PC-9 (cell line): ENCODE results near the gene THSD8. TPM values are rescaled to one million over a fixed set of nuclear protein-coding genes. Genes with fewer than 3 reads are reported as not detected.

ENCODE experiments used
- BruUV-seq: library from RNA; stranded (reverse); fragments of 400-500 nt; replicated peaks from 2 replicates; lab custom pipeline; 2021; lab: Mats Ljungman, UMichigan
- CTCF ChIA-PET: fragments of 300-600 bp; sonication (Branson Sonifier 250); formaldehyde crosslinking; loops from one replicate; lab custom pipeline; 2022; ENCODE audit warnings: antibody characterized with exemption; lab: Charles Lee
- POLR2A ChIA-PET: fragments of 300-600 bp; sonication (Branson Sonifier 250); formaldehyde crosslinking; loops from one replicate; lab custom pipeline; 2022; ENCODE audit warnings: antibody characterized with exemption; ENCODE audit not compliant: unreplicated experiment; lab: Charles Lee
- DNase-seq, 2 experiments: peaks; one replicate each; pipeline versions ENCODE4 v3.0.0 to v3.0.0-alpha.2; 2015 to 2022; ENCODE audit warnings: mixed read lengths in 1 of 2
- H2AFZ ChIP-seq: fragments of 200-600 bp; sonication (generic); 2 replicates; pipeline ENCODE4 v1.8.1; 2017; ENCODE audit warnings: antibody characterized with exemption
- H3F3A ChIP-seq: fragments of 200-600 bp; sonication (generic); 2 replicates; pipeline ENCODE4 v1.8.1; 2017; ENCODE audit warnings: antibody characterized with exemption, mild to moderate bottlenecking, low read depth; ENCODE audit not compliant: insufficient read depth
- H3K27ac ChIP-seq: fragments of 200-600 bp; sonication (generic); 2 replicates; pipeline ENCODE4 v1.6.1; 2016; ENCODE audit warnings: mixed run types
- H3K27me3 ChIP-seq: fragments of 200-600 bp; sonication (generic); 2 replicates; pipeline ENCODE4 v1.6.1; 2016; ENCODE audit warnings: low read depth, mixed run types; ENCODE audit not compliant: insufficient read depth
- H3K36me3 ChIP-seq: fragments of 200-600 bp; sonication (generic); 2 replicates; pipeline ENCODE4 v1.6.1; 2016; ENCODE audit warnings: low read depth, mixed run types
- H3K4me1 ChIP-seq: fragments of 200-600 bp; sonication (generic); replicated peaks from 2 replicates; pipeline ENCODE4 v1.6.1; 2016; ENCODE audit warnings: mixed run types; ENCODE audit not compliant: insufficient read depth
- H3K4me2 ChIP-seq: fragments of 200-600 bp; sonication (generic); 2 replicates; pipeline ENCODE4 v1.6.1; 2017; ENCODE audit warnings: mixed run types
- H3K4me3 ChIP-seq: fragments of 200-600 bp; sonication (generic); 2 replicates; pipeline ENCODE4 v1.6.1; 2016; ENCODE audit warnings: mixed run types
- H3K79me2 ChIP-seq: fragments of 200-600 bp; sonication (generic); 2 replicates; pipeline ENCODE4 v1.6.1; 2017; ENCODE audit warnings: low read depth, mixed run types
- H3K9me2 ChIP-seq: fragments of 200-600 bp; sonication (generic); 2 replicates; pipeline ENCODE4 v1.8.1; 2017; ENCODE audit warnings: mild to moderate bottlenecking; ENCODE audit not compliant: insufficient read depth
- H3K9me3 ChIP-seq: fragments of 200-600 bp; sonication (generic); 2 replicates; pipeline ENCODE4 v1.8.1; 2016; ENCODE audit warnings: low read depth; ENCODE audit not compliant: insufficient read depth
- H4K20me1 ChIP-seq: fragments of 200-600 bp; sonication (generic); 2 replicates; pipeline ENCODE4 v1.8.1; 2017; ENCODE audit not compliant: insufficient read depth
- CTCF ChIP-seq: fragments of 200-600 bp; sonication (generic); conservative IDR thresholded peaks from 2 replicates; pipeline ENCODE4 v1.6.1; 2017; ENCODE audit warnings: mixed run types, antibody characterized with exemption, mild to moderate bottlenecking, moderate library complexity
- EZH2 ChIP-seq: fragments of 200-600 bp; sonication (generic); IDR thresholded peaks from 2 replicates; pipeline ENCODE4 v1.8.0; 2017; ENCODE audit warnings: antibody characterized with exemption, low read depth
- intact Hi-C: fragments of 100-400 bp; cut with micrococcal nuclease; formaldehyde crosslinking; loops from one replicate; pipeline ENCODE4 v1.10.0; 2022; ENCODE audit not compliant: unreplicated experiment
- total RNA-seq: library from RNA; stranded (reverse); gene quantifications from 2 replicates; pipeline ENCODE4 v1.2.3, GENCODE V29; 2021

The THSD8 gene
- total RNA-seq, 1 experiment from 2014 or later: 28.8 TPM

GRCh38 chr19:12802267-12803106 lies 618 bp downstream of the THSD8 start:
- no TSS peak for BruUV-seq
- Histone ChIP-seq H3K27ac (no peak overlapping the region), H3K79me2 (peaks cover 30% of the 10 kb centered on the region), H2AFZ (peak overlapping the region; percentile 92), H4K20me1 (0 out of 2 replicates have a peak, but pooled peaks cover 5% of the 10 kb centered on the region), H3F3A (peaks cover 46% of the 10 kb centered on the region), H3K27me3 (no peaks in the 10 kb centered on the region), H3K36me3 (0 out of 2 replicates have a peak, but pooled peaks cover 7% of the 10 kb centered on the region), H3K4me3 (peak overlapping the region; percentile 89), H3K9me2 (no peaks in the 10 kb centered on the region), H3K9me3 (no peaks in the 10 kb centered on the region), H3K4me1 (peaks cover 28% of the 10 kb centered on the region), H3K4me2 (peak overlapping the region; percentile 95)
- DNase-seq: no peak
- intact Hi-C loops: no loop called here
- POLR2A ChIA-PET: no interaction called here
- CTCF ChIA-PET: no interaction called here
- TF ChIP-seq CTCF: no peak
- TF ChIP-seq EZH2: no peak

- peaks cover 30% of the 10 kb centered on the region for H3K79me2 ChIP-seq
- H3K36me3 ChIP-seq: 0 out of 2 replicates have a peak, but pooled peaks cover 7% of the 10 kb centered on the region
- H3K9me3 ChIP-seq: no peaks in the 10 kb centered on the region
- no TSS peak for BruUV-seq
- TF ChIP-seq CTCF (no peak), EZH2 (no peak)
- no peak overlapping the region for H2AFZ ChIP-seq
- H3K4me3 ChIP-seq: no peak overlapping the region
- H3K4me2 ChIP-seq: no peak overlapping the region
- no peaks in the 10 kb centered on the region for H3K27me3 ChIP-seq
- POLR2A ChIA-PET: no interaction called here
- peaks cover 29% of the 10 kb centered on the region for H3K4me1 ChIP-seq
- 0 out of 2 replicates have a peak, but pooled peaks cover 5% of the 10 kb centered on the region for H4K20me1 ChIP-seq
- H3F3A ChIP-seq: peaks cover 34% of the 10 kb centered on the region
- CTCF ChIA-PET: no interaction called here
- intact Hi-C loops: no loop called here
- no peak for DNase-seq
- no peaks in the 10 kb centered on the region for H3K9me2 ChIP-seq
- no peak overlapping the region for H3K27ac ChIP-seq
Measured at GRCh38 chr19:12804051-12804450, 2.2 kb downstream of the THSD8 start.

- Histone ChIP-seq H3K27ac (no peak within 1 kb of the TSS), H3K9me3 (no peaks in the 10 kb centered on the region), H3K4me3 (peak within 1 kb of the TSS; percentile 91), H3F3A (peaks cover 16% of the 10 kb centered on the region), H3K79me2 (peaks cover 10% of the 10 kb centered on the region; the same call in 1 of the 2 replicates), H3K4me2 (peak within 1 kb of the TSS; percentile 96), H3K9me2 (no peaks in the 10 kb centered on the region), H3K4me1 (peaks cover 21% of the 10 kb centered on the region; the same call in 1 of the 2 replicates), H3K27me3 (no peaks in the 10 kb centered on the region), H3K36me3 (peaks cover 4% of the 10 kb centered on the region; the same call in 1 of the 2 replicates), H2AFZ (peak within 1 kb of the TSS; percentile 100), H4K20me1 (no peaks in the 10 kb centered on the region)
- DNase-seq: peak; percentile 81 to 85
- TF ChIP-seq EZH2: no peak
- TF ChIP-seq CTCF: no peak
- ChIA-PET CTCF (interaction anchor here (0.6 kb wide), 3 partner anchors 24 to 68 kb away, joined by 3 to 4 read pairs (median 4); no protein-coding TSS in a partner anchor), POLR2A (interaction anchor here (0.5 to 0.8 kb wide), 3 partner anchors 17 to 365 kb away, joined by 4 to 10 read pairs (median 5); no protein-coding TSS in a partner anchor)
- BruUV-seq: no TSS peak
- intact Hi-C loops: no loop called here
Measured at GRCh38 chr19:12806242-12807081, 4.6 kb downstream of the THSD8 start, which contains the start of gene RNASEH2A. Gene RNASEH2A, plus strand, starts transcription at chr19:12806584. Its CDS starts 90 bp downstream, at chr19:12806674.
